ENCODE results near the gene NCAPD2. TPM values are rescaled to one million over a fixed set of nuclear protein-coding genes. Genes with fewer than 3 reads are reported as not detected.

Gene NCAPD2
- total RNA-seq, 1 experiment from 2014 or later = 131 TPM

GRCh38 chr12:6528539-6529235 is 34.8 kb downstream of the NCAPD2 start:
- Histone ChIP-seq H3K4me3 (no peak overlapping the region), H3K27me3 (replicated peaks) (no peaks in the 10 kb centered on the region), H3K9me3 (replicated peaks) (no peaks in the 10 kb centered on the region), H3K36me3 (peaks cover 87% of the 10 kb centered on the region), H3K4me1 (replicated peaks) (peaks cover 22% of the 10 kb centered on the region), H3K27ac (no peak overlapping the region)
- no peak for DNase-seq (ENCODE audit: low read depth in 1 of 2, low spot score in 2 of 2)

GRCh38 chr12:6529291-6529737 is 35.4 kb downstream of the NCAPD2 start:
- Histone ChIP-seq H3K27me3 (replicated peaks) (no peaks in the 10 kb centered on the region), H3K36me3 (peaks cover 81% of the 10 kb centered on the region), H3K4me1 (replicated peaks) (peaks cover 26% of the 10 kb centered on the region), H3K27ac (no peak overlapping the region), H3K4me3 (no peak overlapping the region), H3K9me3 (replicated peaks) (no peaks in the 10 kb centered on the region)
- DNase-seq (ENCODE audit: low read depth in 1 of 2, low spot score in 2 of 2) = no peak

GRCh38 chr12:6530576-6531260 is 36.8 kb downstream of the NCAPD2 start:
- Histone ChIP-seq H3K4me1 (replicated peaks) (peaks cover 26% of the 10 kb centered on the region), H3K27ac (no peak overlapping the region), H3K9me3 (replicated peaks) (no peaks in the 10 kb centered on the region), H3K4me3 (no peak overlapping the region), H3K27me3 (replicated peaks) (no peaks in the 10 kb centered on the region), H3K36me3 (peaks cover 81% of the 10 kb centered on the region)
- no peak for DNase-seq (ENCODE audit: low read depth in 1 of 2, low spot score in 2 of 2)

GRCh38 chr12:6532051-6532926 is 38.4 kb downstream of the NCAPD2 start:
- H3K9me3 ChIP-seq (replicated peaks) = no peaks in the 10 kb centered on the region
- peak overlapping the region; percentile 85 for H3K4me3 ChIP-seq
- H3K36me3 ChIP-seq = peaks cover 81% of the 10 kb centered on the region
- H3K27ac ChIP-seq = peak overlapping the region; percentile 77
- H3K27me3 ChIP-seq (replicated peaks) = no peaks in the 10 kb centered on the region
- peak; percentile 93 to 96 for DNase-seq (ENCODE audit: low read depth in 1 of 2, low spot score in 2 of 2)
- H3K4me1 ChIP-seq (replicated peaks) = peaks cover 40% of the 10 kb centered on the region

GRCh38 chr12:6532927-6533652 is 39.2 kb downstream of the NCAPD2 start:
- H3K4me1 ChIP-seq (replicated peaks) = peaks cover 41% of the 10 kb centered on the region
- H3K36me3 ChIP-seq = peaks cover 81% of the 10 kb centered on the region
- peak overlapping the region; percentile 85 for H3K4me3 ChIP-seq
- peak overlapping the region; percentile 77 for H3K27ac ChIP-seq
- no peaks in the 10 kb centered on the region for H3K27me3 ChIP-seq (replicated peaks)
- H3K9me3 ChIP-seq (replicated peaks) = no peaks in the 10 kb centered on the region
- DNase-seq (ENCODE audit: low read depth in 1 of 2, low spot score in 2 of 2) = peak; percentile 85 to 89

GRCh38 chr12:6533653-6533922 is 39.7 kb downstream of the NCAPD2 start:
- H3K4me1 ChIP-seq (replicated peaks) = peaks cover 41% of the 10 kb centered on the region
- peak in 1 of 2 experiments; percentile 91 for DNase-seq (ENCODE audit: low read depth in 1 of 2, low spot score in 2 of 2)
- no peaks in the 10 kb centered on the region for H3K27me3 ChIP-seq (replicated peaks)
- H3K27ac ChIP-seq = peak overlapping the region; percentile 77
- H3K36me3 ChIP-seq = peaks cover 81% of the 10 kb centered on the region
- no peaks in the 10 kb centered on the region for H3K9me3 ChIP-seq (replicated peaks)
- peak overlapping the region; percentile 85 for H3K4me3 ChIP-seq

GRCh38 chr12:6533923-6534694 is 40.2 kb downstream of the NCAPD2 start, which contains the start of gene GAPDH:
Gene GAPDH, plus strand, starts transcription at chr12:6534517. Its CDS starts 316 bp downstream, at chr12:6534833.
- DNase-seq (ENCODE audit: low read depth in 1 of 2, low spot score in 2 of 2) = peak; percentile 96 to 98
- peaks cover 41% of the 10 kb centered on the region for H3K4me1 ChIP-seq (replicated peaks)
- peak within 1 kb of the TSS; percentile 77 for H3K27ac ChIP-seq
- peak within 1 kb of the TSS; percentile 85 for H3K4me3 ChIP-seq
- no peaks in the 10 kb centered on the region for H3K27me3 ChIP-seq (replicated peaks)
- H3K36me3 ChIP-seq = peaks cover 81% of the 10 kb centered on the region
- H3K9me3 ChIP-seq (replicated peaks) = no peaks in the 10 kb centered on the region

- Histone ChIP-seq H3K36me3 (peaks cover 79% of the 10 kb centered on the region), H3K4me3 (peak overlapping the region; percentile 85), H3K4me1 (replicated peaks) (peaks cover 42% of the 10 kb centered on the region), H3K27ac (peak overlapping the region; percentile 77), H3K27me3 (replicated peaks) (no peaks in the 10 kb centered on the region), H3K9me3 (replicated peaks) (no peaks in the 10 kb centered on the region)
- DNase-seq (ENCODE audit: low read depth in 1 of 2, low spot score in 2 of 2) = no peak
Observed at GRCh38 chr12:6534695-6534944, 40.7 kb downstream of the NCAPD2 start.

- Histone ChIP-seq H3K4me1 (replicated peaks) (peaks cover 47% of the 10 kb centered on the region), H3K27ac (peak overlapping the region; percentile 77), H3K36me3 (peaks cover 79% of the 10 kb centered on the region), H3K9me3 (replicated peaks) (no peaks in the 10 kb centered on the region), H3K27me3 (replicated peaks) (no peaks in the 10 kb centered on the region), H3K4me3 (peak overlapping the region; percentile 85)
- DNase-seq (ENCODE audit: low read depth in 1 of 2, low spot score in 2 of 2) = peak; percentile 81 to 83
Observed at GRCh38 chr12:6534945-6535696, 41.2 kb downstream of the NCAPD2 start.

- Histone ChIP-seq H3K4me1 (replicated peaks) (peaks cover 52% of the 10 kb centered on the region), H3K27ac (peak overlapping the region; percentile 77), H3K9me3 (replicated peaks) (no peaks in the 10 kb centered on the region), H3K4me3 (peak overlapping the region; percentile 85), H3K36me3 (peaks cover 77% of the 10 kb centered on the region), H3K27me3 (replicated peaks) (no peaks in the 10 kb centered on the region)
- no peak for DNase-seq (ENCODE audit: low read depth in 1 of 2, low spot score in 2 of 2)
Observed at GRCh38 chr12:6535697-6535946, 41.7 kb downstream of the NCAPD2 start.

- DNase-seq (ENCODE audit: low read depth in 1 of 2, low spot score in 2 of 2) = peak in 1 of 2 experiments; percentile 11
- Histone ChIP-seq H3K4me1 (replicated peaks) (peaks cover 58% of the 10 kb centered on the region), H3K9me3 (replicated peaks) (no peaks in the 10 kb centered on the region), H3K36me3 (peaks cover 75% of the 10 kb centered on the region), H3K4me3 (peak overlapping the region; percentile 85), H3K27ac (peak overlapping the region; percentile 77), H3K27me3 (replicated peaks) (no peaks in the 10 kb centered on the region)
Observed at GRCh38 chr12:6535960-6536847, 42.3 kb downstream of the NCAPD2 start.
